Heart left ventricle (tissue), 13 donors: ENCODE data around the gene DLK2.
"Not testable (repeated sequence)": the region's sequence is repeated elsewhere in the genome, so short reads cannot be mapped to it uniquely, and the experiment has no call there.

Source experiments
- POLR2A ChIP-seq, 2 donors: fragments of 450-650 bp; IDR thresholded peaks; one replicate each; pipeline ENCODE4 v1.6.1; 2017; ENCODE audit warnings: antibody characterized with exemption in 2 of 2, mild to moderate bottlenecking in 2 of 2, moderate library complexity in 2 of 2
- TF ChIP-seq, protein P1 (sequence below), 12 donors: fragments of 200-600 bp; sonication (generic) in 4 of 12; IDR thresholded peaks; one replicate each; pipeline versions ENCODE4 v1.5.0 to v1.8.0; 2018 to 2022; ENCODE audit warnings: antibody characterized with exemption in 12 of 12, mild to moderate bottlenecking in 5 of 12
- donor health status: ischemic (EF 13 %, LVEDD 7.1; RV severe dilation, severe dysfunction).
- donor health status: DM: no; HTN: yes; CAD: no.
- donor health status: DM: no; HTN: no; CAD: no.
- donor health status: ischemic (EF 25% LVEDD 6.9; RV normal size, moderate dysfunction).
- donor health status: ischemic (EF 25% LVEDD 5.7; RV mildly dilated, moderate dysfunction).
- donor health status: ischemic (EF 35%, LVEDD 5.7; RV mildly dilated, moderate dysfunction).
- donor health status: nonischemic (EF 11% LVEDD 7.7; RV severe dilation, severe dysfunction).
- donor health status: DM: yes; HTN: yes; CAD: no.
- donor health status: PGD.
- donor health status: ischemic (EF 29% LVEDD 5.4; RV normal size, mild dysfunction).
- donor health status: nonischemic (EF 23%, LVEDD 6.1; RV moderate dilation, normal function).

DNA sequence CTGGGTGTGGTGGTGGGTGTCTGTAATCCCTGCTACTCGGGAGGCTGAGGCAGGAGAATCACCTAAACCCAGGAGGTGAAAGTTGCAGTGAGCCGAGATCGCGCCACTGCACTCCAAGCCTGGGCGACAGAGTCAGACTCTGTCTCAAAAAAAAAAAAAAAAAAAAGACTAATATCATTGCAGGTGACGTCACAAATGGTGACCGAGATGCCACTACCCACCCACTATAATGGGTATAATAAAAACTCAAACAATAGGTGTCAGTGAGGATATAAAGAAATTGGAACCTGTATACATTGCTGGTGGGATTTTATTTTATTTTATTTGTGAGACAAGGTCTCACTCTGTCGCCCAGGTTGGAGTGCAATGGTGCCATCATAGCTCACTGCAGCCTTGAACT, 40.1 kb downstream of the DLK2 start:
- TF ChIP-seq, protein P1, sequence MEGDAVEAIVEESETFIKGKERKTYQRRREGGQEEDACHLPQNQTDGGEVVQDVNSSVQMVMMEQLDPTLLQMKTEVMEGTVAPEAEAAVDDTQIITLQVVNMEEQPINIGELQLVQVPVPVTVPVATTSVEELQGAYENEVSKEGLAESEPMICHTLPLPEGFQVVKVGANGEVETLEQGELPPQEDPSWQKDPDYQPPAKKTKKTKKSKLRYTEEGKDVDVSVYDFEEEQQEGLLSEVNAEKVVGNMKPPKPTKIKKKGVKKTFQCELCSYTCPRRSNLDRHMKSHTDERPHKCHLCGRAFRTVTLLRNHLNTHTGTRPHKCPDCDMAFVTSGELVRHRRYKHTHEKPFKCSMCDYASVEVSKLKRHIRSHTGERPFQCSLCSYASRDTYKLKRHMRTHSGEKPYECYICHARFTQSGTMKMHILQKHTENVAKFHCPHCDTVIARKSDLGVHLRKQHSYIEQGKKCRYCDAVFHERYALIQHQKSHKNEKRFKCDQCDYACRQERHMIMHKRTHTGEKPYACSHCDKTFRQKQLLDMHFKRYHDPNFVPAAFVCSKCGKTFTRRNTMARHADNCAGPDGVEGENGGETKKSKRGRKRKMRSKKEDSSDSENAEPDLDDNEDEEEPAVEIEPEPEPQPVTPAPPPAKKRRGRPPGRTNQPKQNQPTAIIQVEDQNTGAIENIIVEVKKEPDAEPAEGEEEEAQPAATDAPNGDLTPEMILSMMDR (IDR thresholded peaks at IDR 0.05), result not testable (repeated sequence)
- not testable (repeated sequence) for TF ChIP-seq POLR2A (IDR thresholded peaks at IDR 0.05)
